HG03039 (cell line): ENCODE measurements around the gene FIG4.
"Not testable (repeated sequence)": the region's sequence is repeated elsewhere in the genome, so short reads cannot be mapped to it uniquely, and the experiment has no call there.

Experiments used
- ATAC-seq: cut with Tn5 transposase; IDR thresholded peaks from one replicate; pipeline ENCODE4 v1.9.1; 2021; ENCODE audit warnings: mild to moderate bottlenecking, moderate library complexity; ENCODE audit not compliant: unreplicated experiment

The FIG4 gene

DNA sequence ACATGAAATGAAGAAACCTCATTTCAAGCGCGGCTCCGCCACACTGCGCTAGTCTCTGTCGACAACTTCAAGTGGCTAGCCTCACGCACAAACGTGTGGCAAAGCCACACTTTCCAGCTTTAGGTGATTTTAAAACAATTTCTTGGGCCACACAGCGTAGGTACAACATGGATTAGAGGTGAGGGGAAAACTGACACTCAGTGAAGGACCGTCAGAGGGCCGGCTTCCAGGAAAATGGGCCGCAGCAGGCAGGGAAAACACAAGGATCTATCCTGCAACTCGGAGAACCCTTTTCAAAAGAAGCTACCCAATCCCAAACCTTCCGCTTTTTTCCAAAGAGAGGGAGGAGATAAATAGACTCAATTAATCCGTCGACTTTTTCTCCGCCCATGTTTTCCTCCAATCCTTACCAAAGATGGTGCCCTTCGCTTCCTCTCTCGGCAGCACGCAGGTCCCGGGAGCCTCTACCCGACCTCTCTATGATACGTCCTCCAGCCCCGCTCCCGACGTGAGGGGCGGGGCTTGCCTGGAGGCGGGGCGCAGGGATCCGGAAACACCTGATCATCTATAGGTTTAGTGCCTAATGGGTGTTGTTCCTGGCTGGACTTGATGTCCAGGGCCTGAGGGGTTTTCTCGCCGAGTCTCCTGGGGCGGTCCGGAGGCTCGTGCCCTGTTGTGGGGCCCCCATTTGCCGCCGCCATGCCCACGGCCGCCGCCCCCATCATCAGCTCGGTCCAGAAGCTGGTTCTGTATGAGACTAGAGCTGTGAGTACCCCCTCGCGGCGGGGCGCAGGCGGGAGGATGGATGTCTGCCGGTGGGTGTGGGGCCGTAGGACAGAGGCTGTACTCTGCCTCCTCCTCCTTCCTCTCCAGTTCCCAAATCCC, at the start of gene FIG4, which contains the start of gene AK9:
Gene FIG4, plus strand, starts transcription at position 560 of the 885 bp plus-strand sequence. Its CDS starts 140 bp downstream, at position 700.
Gene AK9, minus strand, starts transcription at position 466 of the 885 bp plus-strand sequence. CDS start 15,457 bp downstream, outside the sequence.
- peak; percentile 94 for ATAC-seq

DNA sequence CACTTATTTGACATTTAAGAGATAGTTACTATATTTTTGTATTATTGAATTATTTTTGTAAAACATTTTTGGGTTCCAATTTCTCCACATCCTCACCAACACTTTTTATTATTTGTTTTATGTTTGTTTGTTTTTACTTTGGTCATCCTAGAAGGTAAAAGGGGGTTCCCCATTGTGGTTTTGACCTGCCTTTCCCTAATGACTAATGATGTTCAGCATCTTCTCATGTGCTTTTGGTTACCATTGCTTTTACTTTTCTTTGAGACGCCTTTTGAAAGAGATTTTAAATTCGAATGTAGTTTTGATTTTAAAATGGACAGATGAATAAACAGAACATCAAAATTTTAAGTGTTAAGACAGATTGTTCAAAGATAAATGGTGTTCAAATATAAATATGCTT, 47.0 kb upstream of the FIG4 start:
- ATAC-seq: no peak

- ATAC-seq: no peak
Measured at GRCh38 chr6:109653264-109653663, 37.8 kb upstream of the FIG4 start.

DNA sequence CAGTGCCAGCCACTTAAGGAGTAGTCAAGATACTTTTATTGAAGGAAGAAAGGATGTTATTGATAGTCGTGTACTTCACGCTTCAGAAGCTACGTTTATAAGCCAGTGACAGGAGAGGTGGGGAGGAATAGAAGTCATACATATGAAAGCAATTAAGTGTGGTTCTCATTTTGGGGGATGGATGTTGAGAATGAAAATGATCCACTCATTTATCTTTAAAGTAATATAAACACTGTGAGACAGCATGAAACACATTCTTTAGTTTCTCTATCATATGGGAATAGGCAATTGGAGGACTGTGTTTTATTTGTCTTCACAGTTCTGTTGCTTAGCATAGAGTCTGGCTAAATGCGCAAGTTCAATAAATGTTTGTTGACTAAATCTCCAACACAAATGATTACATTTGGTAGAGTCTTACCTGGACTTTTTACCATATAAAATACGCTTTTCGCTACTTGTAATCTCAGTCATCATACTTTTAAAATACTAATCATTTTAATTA, 35.3 kb upstream of the FIG4 start:
- no peak for ATAC-seq

DNA sequence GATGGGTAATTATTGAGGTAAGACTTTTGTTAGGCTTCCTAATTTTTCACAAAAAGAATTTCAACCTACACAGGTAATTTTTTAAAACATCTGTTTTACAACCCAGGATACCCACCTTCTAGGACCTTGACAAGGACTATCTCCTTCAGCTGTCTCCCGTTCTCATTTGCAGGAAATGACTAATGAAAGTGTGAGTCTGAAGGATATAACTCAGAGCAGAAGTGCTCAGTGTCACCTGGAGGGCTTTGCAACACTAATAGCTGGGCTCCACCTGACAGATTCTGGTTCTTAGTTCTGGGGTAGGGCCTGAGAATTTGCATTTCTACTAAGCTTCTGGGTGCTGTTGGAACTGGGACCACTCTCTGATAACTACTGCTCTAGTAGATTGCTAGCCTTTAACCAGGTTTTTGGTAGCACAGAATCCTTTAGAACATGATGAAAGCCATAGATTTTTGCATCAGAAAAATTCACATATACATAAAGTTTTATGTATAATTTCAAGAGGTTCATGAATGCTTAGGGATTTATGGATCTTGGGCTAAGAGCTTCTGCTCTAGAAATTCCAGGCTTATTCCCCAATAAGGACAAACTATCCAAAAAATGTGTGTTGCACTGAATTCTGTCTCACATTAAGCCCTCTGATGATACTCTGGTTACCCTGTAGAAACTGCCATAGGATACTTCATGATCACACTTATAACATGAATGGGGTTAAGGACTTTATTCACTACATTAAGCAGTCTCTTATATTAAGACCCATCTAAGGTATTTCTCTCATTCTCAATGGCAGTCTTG, 30.4 kb upstream of the FIG4 start:
- no peak for ATAC-seq

DNA sequence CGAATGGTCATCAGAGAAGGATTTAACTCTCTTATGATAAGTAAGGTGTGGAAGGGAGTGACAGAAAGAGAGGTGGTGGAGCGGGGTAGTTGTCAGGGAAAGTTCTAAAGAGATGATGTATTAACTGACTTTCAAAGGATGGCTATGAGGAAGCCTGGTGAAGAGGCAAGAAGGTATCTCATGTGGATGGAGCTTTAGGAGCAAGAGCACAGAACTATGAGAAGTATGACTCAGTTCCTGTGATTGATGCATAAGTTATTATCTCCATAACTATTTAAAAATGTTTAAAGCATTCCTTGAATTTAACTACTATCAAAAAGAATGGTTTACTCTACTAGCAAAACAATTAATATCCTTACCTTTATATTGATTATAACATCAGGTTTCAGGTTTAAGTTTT, 28.9 kb upstream of the FIG4 start:
- ATAC-seq: no peak

- ATAC-seq: no peak
Measured at GRCh38 chr6:109669811-109670210, 21.3 kb upstream of the FIG4 start.

- no peak for ATAC-seq
Measured at GRCh38 chr6:109671733-109672132, 19.4 kb upstream of the FIG4 start.

DNA sequence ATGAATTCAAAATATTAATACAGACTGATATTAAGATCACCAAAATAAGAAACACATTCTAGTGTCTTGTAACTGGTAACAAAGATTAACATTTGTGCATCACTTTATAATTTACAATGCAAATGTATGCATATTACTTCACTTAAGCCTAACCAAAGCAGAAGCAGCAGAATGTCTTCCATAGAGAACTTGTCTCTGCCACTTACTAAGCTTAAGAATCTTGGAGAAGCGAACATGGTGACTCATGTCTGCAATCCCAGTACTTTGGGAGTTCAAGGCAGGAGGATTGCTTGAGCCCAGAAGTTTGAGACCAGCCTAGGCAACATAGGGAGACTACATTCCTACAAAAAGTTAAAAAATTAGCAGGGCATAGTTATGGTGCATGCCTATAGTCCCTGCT, 18.9 kb upstream of the FIG4 start:
- ATAC-seq: no peak

DNA sequence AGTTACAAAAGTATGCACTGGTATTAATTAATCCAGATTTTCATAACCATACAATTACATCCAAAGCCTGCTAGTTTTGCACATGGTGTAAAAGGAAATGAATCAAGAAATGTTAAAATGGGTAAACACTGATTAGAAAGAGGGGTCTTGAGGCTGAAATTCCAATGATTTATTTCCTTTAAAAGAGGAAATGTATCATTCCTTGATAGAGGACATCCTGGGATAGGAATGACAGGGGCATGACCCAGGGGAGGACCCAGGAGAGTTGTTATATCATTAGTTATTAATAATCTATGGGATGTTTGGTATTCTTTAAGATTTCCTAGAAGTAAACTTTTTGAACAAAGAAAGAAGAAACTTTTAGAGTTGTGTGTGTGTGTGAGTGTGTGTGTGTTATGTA, 18.3 kb upstream of the FIG4 start:
- no peak for ATAC-seq

- no peak for ATAC-seq
Measured at GRCh38 chr6:109676724-109677123, 14.4 kb upstream of the FIG4 start.

DNA sequence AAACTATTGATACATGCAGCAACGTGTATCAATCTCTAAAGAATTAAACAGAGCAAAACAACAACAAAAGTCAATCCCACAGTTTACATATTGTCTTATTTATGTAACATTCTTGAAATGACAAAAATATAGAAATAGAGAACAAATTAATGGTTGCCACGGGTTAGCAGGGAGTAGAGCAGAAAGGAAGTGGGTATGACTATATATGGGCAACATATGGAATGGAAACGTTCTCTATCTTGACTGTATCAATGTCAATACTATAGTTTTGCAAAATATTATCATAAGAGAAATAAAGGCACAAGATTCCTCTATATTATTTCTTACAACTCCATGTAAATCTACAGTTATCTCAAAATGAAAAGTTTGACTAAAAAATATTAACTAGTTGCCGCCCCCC, 12.9 kb upstream of the FIG4 start:
- no peak for ATAC-seq

DNA sequence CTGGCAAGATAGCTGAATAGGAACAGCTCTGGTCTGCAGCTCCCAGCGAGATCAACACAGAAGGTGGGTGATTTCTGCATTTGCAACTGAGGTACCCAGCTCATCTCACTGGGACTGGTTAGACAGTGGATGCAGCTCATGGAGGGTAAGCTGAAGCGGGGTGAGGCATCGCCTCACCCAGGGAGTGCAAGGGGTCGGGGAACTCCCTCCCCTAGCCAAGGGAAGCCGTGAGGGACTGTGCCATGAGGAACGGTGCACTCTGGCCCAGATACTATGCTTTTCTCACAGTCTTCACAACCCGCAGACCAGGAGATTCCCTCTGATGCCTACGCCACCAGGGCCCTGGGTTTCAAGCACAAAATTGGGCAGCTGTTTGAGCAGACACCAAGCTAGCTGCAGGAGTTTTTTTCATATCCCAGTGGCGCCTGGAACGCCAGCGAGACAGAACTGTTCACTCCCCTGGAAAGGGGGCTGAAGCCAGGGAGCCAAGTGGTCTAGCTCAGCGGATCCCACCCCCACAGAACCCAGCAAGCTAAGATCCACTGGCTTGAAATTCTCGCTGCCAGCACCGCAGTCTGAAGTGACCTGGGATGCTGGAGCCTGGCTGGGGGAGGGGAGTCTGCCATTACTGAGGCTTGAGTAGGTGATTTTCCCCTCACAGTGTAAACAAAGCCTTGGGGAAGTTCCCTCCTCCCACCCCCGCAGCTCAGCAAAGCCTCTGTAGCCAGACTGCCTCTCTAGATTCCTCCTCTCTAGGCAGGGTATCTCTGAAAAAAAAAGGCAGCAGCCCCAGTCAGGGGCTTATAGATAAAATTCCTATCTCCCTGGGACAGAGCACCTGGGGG, 12.2 kb upstream of the FIG4 start:
- not testable (repeated sequence) for ATAC-seq

DNA sequence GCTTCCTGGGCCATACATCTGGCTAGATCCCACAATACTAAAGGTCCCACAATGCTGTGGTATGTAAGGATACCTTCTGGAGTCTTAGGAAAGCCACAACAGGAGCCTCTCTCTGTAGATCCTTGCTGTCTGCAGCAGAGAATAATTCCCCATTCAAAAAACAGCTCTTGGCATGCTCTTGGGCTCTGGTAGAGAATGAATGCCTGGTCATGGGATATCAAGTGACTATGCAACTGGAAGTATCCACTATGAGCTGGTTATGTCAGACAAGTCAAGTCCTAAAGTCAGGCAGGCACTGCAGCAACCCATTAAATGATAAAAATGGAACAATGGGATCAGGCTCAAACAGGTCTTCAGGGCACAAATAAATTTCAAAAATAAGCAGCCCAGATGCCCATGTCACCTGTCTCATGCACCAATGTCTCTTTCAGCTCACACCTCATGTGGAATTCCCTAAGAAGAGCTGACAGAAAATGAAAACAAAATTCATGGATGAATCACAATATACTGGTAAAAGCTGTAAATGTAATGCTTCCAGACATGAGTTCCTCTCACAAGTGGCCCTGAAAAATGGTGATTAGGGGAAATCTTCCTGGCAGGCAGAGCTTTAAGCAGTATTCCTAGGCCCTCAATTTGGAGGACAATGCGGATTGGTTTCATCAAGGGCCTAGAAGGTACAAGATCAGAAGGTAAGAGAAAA, 4.4 kb upstream of the FIG4 start:
- ATAC-seq: no peak

- no peak for ATAC-seq
Measured at GRCh38 chr6:109687271-109687761, 3.8 kb upstream of the FIG4 start.

- peak; percentile 42 for ATAC-seq
Measured at GRCh38 chr6:109690373-109690736, 741 bp upstream of the FIG4 start.

DNA sequence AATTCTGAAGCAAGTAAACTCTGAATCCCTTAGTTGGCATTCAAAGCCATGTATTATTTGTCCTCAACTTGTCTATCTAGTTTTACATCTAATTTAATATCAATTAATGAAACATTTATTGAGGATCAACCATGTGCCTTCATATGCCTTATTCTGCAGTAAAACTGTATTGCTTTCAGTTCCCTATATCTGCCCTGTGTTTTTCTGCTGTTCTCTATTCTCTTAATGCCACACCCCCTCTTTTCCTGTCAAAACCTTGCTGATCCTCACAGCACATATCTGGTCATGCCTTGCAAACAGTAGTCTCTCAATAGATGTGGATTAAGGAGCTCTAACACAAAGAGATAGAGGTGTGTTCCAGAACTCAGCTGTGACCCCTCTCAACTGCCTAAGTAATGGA, 2.0 kb downstream of the FIG4 start:
- peak; percentile 29 for ATAC-seq

DNA sequence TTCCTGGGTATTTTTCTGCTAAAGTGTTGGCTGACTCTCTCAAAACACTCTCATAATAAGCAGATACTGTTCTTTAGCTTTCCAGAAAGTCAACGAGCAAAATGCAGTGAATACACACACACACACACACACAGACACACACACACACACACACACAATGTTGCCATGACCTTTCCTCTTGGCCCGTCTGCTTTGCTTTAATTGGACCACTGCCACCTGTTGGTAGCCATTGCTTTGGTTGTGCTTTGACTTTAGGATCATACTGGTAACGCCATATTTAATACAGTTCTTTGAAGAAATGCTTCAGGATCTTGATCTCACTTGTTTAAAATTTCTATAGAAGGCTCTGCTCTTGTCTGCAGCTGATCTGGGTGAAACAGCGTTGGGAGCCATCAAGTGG, 4.4 kb downstream of the FIG4 start:
- no peak for ATAC-seq

DNA sequence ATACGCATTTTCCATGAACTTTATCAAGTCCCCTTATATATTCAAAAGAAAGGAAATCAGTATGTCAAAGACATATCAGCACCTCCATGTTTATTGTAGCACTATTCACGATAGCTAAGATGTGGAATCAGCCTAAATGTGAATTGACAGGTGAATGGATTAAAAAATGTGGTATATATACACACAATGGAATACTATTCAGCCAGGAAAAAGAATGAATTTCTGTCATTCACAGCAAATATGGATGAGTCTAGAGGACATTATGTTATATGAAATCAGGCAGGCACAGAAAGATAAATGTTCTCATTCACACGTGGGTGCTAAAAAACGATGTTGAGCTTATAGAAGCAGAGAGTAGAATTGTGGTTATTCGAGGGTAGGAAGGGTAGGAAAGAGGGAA, 5.3 kb downstream of the FIG4 start:
- ATAC-seq: no peak

DNA sequence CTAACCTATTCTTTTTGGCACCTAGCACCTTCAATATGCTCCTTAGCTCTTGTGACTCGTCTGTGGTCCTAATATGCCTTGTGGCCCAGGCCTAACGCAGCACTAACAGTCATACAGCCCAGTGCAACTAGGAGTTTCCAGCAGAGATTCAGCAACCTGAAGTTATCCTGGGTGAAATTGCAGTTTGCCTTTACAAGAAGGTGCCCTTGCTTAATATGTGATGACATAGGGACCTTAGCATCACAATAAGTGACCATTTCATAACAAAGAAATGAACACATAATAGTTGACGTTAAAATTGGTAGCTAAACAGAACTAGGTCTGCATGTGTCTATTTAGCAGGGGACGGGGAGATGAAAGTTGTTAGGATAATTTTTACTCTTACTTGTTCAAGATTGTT, 10.1 kb downstream of the FIG4 start:
- ATAC-seq: no peak
